ENCODE data around the gene RETREG3. TPM values are rescaled to one million over a fixed set of nuclear protein-coding genes. Genes with fewer than 3 reads are reported as not detected.
A peak's percentile ranks its signal among the peaks of the same experiment; 100 is the strongest.

RETREG3 gene
- total and polyA plus RNA-seq, 9 of the 15 experiments (the other 6 are each of a cell fraction or from before 2014, with no cell fraction given), result 4.1 to 39.0 (median 16.9) TPM

DNA sequence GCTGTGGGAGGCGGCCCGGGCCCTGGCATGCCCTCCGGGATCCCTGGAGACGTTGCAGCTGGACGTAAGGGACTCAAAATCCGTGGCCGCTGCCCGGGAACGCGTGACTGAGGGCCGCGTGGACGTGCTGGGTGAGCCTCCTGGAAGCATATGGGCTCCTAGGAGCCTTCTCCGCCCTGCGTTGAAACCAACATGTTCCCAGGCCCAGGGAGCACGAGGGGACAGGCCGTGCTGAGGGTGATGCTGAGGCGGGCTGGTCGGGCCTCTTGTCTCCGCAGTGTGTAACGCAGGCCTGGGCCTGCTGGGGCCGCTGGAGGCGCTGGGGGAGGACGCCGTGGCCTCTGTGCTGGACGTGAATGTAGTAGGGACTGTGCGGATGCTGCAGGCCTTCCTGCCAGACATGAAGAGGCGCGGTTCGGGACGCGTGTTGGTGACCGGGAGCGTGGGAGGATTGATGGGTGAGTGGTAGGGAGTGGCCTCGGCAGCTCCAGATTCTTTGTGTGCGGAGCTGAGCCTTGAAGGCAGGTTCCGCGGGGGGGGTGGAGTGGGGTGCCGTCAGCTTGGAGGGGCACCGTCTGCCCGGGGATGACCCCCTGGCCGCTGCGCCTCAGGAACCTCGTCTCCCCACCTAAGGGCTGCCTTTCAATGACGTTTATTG lies 55.9 kb downstream of the RETREG3 start (continued):
- TF ChIP-seq EZH2 (IDR thresholded peaks at IDR 0.05; ENCODE audit: borderline replicate concordance, low read depth, low read length), result no peak
- TF ChIP-seq CCNT2 (IDR thresholded peaks at IDR 0.05; ENCODE audit: borderline replicate concordance, extremely low read depth, insufficient read length, low read depth, low read length), result no peak
- TF ChIP-seq, protein P1, sequence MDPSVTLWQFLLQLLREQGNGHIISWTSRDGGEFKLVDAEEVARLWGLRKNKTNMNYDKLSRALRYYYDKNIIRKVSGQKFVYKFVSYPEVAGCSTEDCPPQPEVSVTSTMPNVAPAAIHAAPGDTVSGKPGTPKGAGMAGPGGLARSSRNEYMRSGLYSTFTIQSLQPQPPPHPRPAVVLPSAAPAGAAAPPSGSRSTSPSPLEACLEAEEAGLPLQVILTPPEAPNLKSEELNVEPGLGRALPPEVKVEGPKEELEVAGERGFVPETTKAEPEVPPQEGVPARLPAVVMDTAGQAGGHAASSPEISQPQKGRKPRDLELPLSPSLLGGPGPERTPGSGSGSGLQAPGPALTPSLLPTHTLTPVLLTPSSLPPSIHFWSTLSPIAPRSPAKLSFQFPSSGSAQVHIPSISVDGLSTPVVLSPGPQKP (CRISPR knock-in tag; IDR thresholded peaks at IDR 0.05), result no peak
- TF ChIP-seq ZNF224 (CRISPR knock-in tag; IDR thresholded peaks at IDR 0.05), result no peak
- TF ChIP-seq, protein P2, sequence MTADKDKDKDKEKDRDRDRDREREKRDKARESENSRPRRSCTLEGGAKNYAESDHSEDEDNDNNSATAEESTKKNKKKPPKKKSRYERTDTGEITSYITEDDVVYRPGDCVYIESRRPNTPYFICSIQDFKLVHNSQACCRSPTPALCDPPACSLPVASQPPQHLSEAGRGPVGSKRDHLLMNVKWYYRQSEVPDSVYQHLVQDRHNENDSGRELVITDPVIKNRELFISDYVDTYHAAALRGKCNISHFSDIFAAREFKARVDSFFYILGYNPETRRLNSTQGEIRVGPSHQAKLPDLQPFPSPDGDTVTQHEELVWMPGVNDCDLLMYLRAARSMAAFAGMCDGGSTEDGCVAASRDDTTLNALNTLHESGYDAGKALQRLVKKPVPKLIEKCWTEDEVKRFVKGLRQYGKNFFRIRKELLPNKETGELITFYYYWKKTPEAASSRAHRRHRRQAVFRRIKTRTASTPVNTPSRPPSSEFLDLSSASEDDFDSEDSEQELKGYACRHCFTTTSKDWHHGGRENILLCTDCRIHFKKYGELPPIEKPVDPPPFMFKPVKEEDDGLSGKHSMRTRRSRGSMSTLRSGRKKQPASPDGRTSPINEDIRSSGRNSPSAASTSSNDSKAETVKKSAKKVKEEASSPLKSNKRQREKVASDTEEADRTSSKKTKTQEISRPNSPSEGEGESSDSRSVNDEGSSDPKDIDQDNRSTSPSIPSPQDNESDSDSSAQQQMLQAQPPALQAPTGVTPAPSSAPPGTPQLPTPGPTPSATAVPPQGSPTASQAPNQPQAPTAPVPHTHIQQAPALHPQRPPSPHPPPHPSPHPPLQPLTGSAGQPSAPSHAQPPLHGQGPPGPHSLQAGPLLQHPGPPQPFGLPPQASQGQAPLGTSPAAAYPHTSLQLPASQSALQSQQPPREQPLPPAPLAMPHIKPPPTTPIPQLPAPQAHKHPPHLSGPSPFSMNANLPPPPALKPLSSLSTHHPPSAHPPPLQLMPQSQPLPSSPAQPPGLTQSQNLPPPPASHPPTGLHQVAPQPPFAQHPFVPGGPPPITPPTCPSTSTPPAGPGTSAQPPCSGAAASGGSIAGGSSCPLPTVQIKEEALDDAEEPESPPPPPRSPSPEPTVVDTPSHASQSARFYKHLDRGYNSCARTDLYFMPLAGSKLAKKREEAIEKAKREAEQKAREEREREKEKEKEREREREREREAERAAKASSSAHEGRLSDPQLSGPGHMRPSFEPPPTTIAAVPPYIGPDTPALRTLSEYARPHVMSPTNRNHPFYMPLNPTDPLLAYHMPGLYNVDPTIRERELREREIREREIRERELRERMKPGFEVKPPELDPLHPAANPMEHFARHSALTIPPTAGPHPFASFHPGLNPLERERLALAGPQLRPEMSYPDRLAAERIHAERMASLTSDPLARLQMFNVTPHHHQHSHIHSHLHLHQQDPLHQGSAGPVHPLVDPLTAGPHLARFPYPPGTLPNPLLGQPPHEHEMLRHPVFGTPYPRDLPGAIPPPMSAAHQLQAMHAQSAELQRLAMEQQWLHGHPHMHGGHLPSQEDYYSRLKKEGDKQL (CRISPR knock-in tag; IDR thresholded peaks at IDR 0.05; ENCODE audit: borderline replicate concordance), result no peak
- TF ChIP-seq, protein P3, sequence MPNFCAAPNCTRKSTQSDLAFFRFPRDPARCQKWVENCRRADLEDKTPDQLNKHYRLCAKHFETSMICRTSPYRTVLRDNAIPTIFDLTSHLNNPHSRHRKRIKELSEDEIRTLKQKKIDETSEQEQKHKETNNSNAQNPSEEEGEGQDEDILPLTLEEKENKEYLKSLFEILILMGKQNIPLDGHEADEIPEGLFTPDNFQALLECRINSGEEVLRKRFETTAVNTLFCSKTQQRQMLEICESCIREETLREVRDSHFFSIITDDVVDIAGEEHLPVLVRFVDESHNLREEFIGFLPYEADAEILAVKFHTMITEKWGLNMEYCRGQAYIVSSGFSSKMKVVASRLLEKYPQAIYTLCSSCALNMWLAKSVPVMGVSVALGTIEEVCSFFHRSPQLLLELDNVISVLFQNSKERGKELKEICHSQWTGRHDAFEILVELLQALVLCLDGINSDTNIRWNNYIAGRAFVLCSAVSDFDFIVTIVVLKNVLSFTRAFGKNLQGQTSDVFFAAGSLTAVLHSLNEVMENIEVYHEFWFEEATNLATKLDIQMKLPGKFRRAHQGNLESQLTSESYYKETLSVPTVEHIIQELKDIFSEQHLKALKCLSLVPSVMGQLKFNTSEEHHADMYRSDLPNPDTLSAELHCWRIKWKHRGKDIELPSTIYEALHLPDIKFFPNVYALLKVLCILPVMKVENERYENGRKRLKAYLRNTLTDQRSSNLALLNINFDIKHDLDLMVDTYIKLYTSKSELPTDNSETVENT (CRISPR knock-in tag; IDR thresholded peaks at IDR 0.05), result no peak
- TF ChIP-seq ZNF76 (CRISPR knock-in tag; IDR thresholded peaks at IDR 0.05; ENCODE audit: borderline replicate concordance), result no peak
- TF ChIP-seq, protein P4, sequence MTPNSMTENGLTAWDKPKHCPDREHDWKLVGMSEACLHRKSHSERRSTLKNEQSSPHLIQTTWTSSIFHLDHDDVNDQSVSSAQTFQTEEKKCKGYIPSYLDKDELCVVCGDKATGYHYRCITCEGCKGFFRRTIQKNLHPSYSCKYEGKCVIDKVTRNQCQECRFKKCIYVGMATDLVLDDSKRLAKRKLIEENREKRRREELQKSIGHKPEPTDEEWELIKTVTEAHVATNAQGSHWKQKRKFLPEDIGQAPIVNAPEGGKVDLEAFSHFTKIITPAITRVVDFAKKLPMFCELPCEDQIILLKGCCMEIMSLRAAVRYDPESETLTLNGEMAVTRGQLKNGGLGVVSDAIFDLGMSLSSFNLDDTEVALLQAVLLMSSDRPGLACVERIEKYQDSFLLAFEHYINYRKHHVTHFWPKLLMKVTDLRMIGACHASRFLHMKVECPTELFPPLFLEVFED (CRISPR knock-in tag; conservative IDR thresholded peaks at IDR 0.05), result no peak
- TF ChIP-seq, protein P5, sequence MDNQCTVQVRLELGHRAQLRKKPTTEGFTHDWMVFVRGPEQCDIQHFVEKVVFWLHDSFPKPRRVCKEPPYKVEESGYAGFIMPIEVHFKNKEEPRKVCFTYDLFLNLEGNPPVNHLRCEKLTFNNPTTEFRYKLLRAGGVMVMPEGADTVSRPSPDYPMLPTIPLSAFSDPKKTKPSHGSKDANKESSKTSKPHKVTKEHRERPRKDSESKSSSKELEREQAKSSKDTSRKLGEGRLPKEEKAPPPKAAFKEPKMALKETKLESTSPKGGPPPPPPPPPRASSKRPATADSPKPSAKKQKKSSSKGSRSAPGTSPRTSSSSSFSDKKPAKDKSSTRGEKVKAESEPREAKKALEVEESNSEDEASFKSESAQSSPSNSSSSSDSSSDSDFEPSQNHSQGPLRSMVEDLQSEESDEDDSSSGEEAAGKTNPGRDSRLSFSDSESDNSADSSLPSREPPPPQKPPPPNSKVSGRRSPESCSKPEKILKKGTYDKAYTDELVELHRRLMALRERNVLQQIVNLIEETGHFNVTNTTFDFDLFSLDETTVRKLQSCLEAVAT (IDR thresholded peaks at IDR 0.05), result 0 out of 4 replicates have a peak, but pooled peaks have one; percentile 17 to 52
- no peak for TF ChIP-seq ZNF57 (CRISPR knock-in tag; IDR thresholded peaks at IDR 0.05)
- TF ChIP-seq RUNX1 (IDR thresholded peaks at IDR 0.05; ENCODE audit: low read depth), result no peak
- no peak for TF ChIP-seq SRSF3 (IDR thresholded peaks at IDR 0.05; ENCODE audit: insufficient read depth, low read length)
- TF ChIP-seq ERF (CRISPR knock-in tag; IDR thresholded peaks at IDR 0.05), result no peak
- TF ChIP-seq CBFB (CRISPR knock-in tag; IDR thresholded peaks at IDR 0.05), result no peak
- TF ChIP-seq MTA2 (IDR thresholded peaks at IDR 0.05; ENCODE audit: low read depth), result no peak
- no peak for TF ChIP-seq NUFIP1 (IDR thresholded peaks at IDR 0.05; ENCODE audit: partially characterized antibody)
